CD4-positive, alpha-beta T cell (primary cell): Measurements from ENCODE around the gene HOXC10. TPM values are rescaled to one million over a fixed set of nuclear protein-coding genes. Genes with fewer than 3 reads are reported as not detected.

Experiments used
- ATAC-seq: fragments of 200-7000 bp; cut with Tn5 transposase; one replicate; pipeline ENCODE4 v1.10.0; 2022; ENCODE audit warnings: mild to moderate bottlenecking; ENCODE audit not compliant: poor library complexity
- CTCF ChIA-PET: fragments of 350-600 bp; sonication (Branson Sonifier 250); formaldehyde crosslinking; loops from one replicate; lab custom pipeline; 2021; ENCODE audit warnings: antibody characterized with exemption, inconsistent platforms; lab: Charles Lee
- POLR2A ChIA-PET: fragments of 350-600 bp; sonication (Branson Sonifier 250); formaldehyde crosslinking; loops from one replicate; lab custom pipeline; 2021; ENCODE audit warnings: antibody characterized with exemption, inconsistent platforms; lab: Charles Lee
- DNase-seq, 14 experiments: peaks; one replicate each; pipeline ENCODE4 v3.0.0-alpha.2; 2013 to 2020; ENCODE audit warnings: mixed read lengths in 2 of 14
- H3K27ac ChIP-seq, 2 donors: one replicate each; pipeline versions ENCODE4 v1.5.1 to v1.7.0; 2013; ENCODE audit warnings: low read length in 2 of 2, low read depth in 1 of 2, mild to moderate bottlenecking in 1 of 2
- H3K27me3 ChIP-seq, 2 experiments: 1 replicate in 1 of 2; 2 replicates in 1 of 2; pipeline versions ENCODE4 v1.6.1 to v1.7.0; 2013; ENCODE audit warnings: low read length in 2 of 2, control low read depth in 1 of 2, mild to moderate bottlenecking in 1 of 2, moderate library complexity in 1 of 2; ENCODE audit not compliant: insufficient read depth in 2 of 2, control insufficient read depth in 1 of 2
- H3K36me3 ChIP-seq: one replicate; pipeline ENCODE4 v1.6.1; 2013; ENCODE audit warnings: low read length, control low read depth; ENCODE audit not compliant: insufficient read depth
- H3K4me1 ChIP-seq: one replicate; pipeline ENCODE4 v1.6.1; 2013; ENCODE audit warnings: low read length, control low read depth; ENCODE audit not compliant: insufficient read depth
- H3K4me3 ChIP-seq: one replicate; pipeline ENCODE4 v1.5.1; 2013; ENCODE audit warnings: mild to moderate bottlenecking, low read length, moderate library complexity
- H3K9me3 ChIP-seq, 2 experiments: 1 replicate in 1 of 2; 2 replicates in 1 of 2; pipeline versions ENCODE4 v1.6.1 to v1.7.0; 2013; ENCODE audit warnings: low read length in 2 of 2, mild to moderate bottlenecking in 2 of 2, control low read depth in 1 of 2, moderate library complexity in 1 of 2; ENCODE audit not compliant: control insufficient read depth in 1 of 2, insufficient read depth in 1 of 2
- H3K27ac Mint-ChIP-seq: one replicate; pipeline ENCODE4 v1.8.0; 2020; ENCODE audit warnings: mixed read lengths
- H3K27me3 Mint-ChIP-seq: one replicate; pipeline ENCODE4 v1.8.0; 2021; ENCODE audit warnings: mixed read lengths
- H3K36me3 Mint-ChIP-seq: one replicate; pipeline ENCODE4 v1.8.0; 2021; ENCODE audit warnings: low read depth, mixed read lengths
- H3K4me1 Mint-ChIP-seq: one replicate; pipeline ENCODE4 v1.8.0; 2021; ENCODE audit warnings: low read depth, mixed read lengths
- H3K4me3 Mint-ChIP-seq: one replicate; pipeline ENCODE4 v1.8.0; 2020; ENCODE audit warnings: mild to moderate bottlenecking, mixed read lengths
- H3K9me3 Mint-ChIP-seq: one replicate; pipeline ENCODE4 v1.8.0; 2020; ENCODE audit warnings: mixed read lengths
- intact Hi-C, 2 experiments: fragments of 100-400 bp; cut with DNase I in 1 of 2; cut with micrococcal nuclease in 1 of 2; formaldehyde crosslinking; loops; one replicate each; pipeline versions ENCODE4 v1.15.1 to v1.9.0; 2023 to 2025; cut with DNase I, micrococcal nuclease
- total RNA-seq, 174 experiments: library from RNA in 2 of 174; stranded (reverse) in 2 of 174; gene quantifications; one replicate each; pipeline ENCODE4 v1.2.3 and lab custom pipeline; 2021 to 2026
- TF ChIP-seq, protein P1 (sequence below): fragments of 200-600 bp; IDR thresholded peaks from one replicate; pipeline ENCODE4 v1.8.0; 2022; ENCODE audit warnings: antibody characterized with exemption, mild to moderate bottlenecking

HOXC10 gene
- total RNA-seq, 2 experiments from 2014 or later, result not detected

DNA sequence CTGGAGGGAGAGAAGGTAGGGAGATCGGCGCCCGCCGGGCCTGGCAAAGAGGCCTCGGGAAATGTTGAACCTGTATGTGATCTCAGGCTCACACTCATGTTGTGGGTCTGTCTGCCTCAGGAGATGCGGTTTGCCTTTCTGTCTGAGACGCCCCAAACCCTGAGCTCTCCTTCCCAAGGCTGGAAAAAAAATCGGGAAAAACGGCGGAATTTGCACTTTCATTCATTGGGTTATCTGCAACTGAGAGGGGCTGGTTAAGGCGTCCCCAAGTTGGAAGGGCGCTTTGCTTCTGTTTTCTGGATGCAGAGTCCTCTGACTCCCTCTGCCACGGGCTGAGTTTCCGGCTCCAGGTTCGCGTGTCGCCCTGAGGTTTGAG is 10.0 kb downstream of the HOXC10 start:
- no peaks in the 10 kb centered on the region for H3K36me3 ChIP-seq
- H3K27me3 ChIP-seq, result peaks cover 98 to 99% of the 10 kb centered on the region in 2 experiments
- Mint-ChIP-seq H3K27ac (no peak overlapping the region), H3K4me1 (peaks cover 64% of the 10 kb centered on the region), H3K27me3 (peaks cover 100% of the 10 kb centered on the region), H3K9me3 (no peaks in the 10 kb centered on the region), H3K36me3 (no peaks in the 10 kb centered on the region), H3K4me3 (peak overlapping the region; percentile 88)
- peak overlapping the region; percentile 58 for H3K4me3 ChIP-seq
- peaks cover 0 to 79% of the 10 kb centered on the region in 2 experiments for H3K9me3 ChIP-seq
- peaks cover 56% of the 10 kb centered on the region for H3K4me1 ChIP-seq
- ChIA-PET CTCF (interaction anchor here (0.9 to 1.0 kb wide), 2 partner anchors 11 to 206 kb away, joined by 3 to 4 read pairs; no protein-coding TSS in a partner anchor), POLR2A (interaction anchor here (1.3 kb wide), 1 partner anchor 9 kb away, joined by 3 read pairs; no protein-coding TSS in a partner anchor)
- intact Hi-C loops, result loop anchor here in 1 of 2 experiments (5.0 kb wide), 1 partner anchor 33 kb away; no protein-coding TSS in a partner anchor
- H3K27ac ChIP-seq, result no peak overlapping the region
- TF ChIP-seq, protein P1, sequence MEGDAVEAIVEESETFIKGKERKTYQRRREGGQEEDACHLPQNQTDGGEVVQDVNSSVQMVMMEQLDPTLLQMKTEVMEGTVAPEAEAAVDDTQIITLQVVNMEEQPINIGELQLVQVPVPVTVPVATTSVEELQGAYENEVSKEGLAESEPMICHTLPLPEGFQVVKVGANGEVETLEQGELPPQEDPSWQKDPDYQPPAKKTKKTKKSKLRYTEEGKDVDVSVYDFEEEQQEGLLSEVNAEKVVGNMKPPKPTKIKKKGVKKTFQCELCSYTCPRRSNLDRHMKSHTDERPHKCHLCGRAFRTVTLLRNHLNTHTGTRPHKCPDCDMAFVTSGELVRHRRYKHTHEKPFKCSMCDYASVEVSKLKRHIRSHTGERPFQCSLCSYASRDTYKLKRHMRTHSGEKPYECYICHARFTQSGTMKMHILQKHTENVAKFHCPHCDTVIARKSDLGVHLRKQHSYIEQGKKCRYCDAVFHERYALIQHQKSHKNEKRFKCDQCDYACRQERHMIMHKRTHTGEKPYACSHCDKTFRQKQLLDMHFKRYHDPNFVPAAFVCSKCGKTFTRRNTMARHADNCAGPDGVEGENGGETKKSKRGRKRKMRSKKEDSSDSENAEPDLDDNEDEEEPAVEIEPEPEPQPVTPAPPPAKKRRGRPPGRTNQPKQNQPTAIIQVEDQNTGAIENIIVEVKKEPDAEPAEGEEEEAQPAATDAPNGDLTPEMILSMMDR, result no peak
- DNase-seq (peak in 3 of 14 experiments; percentile 42 to 60 (median 44)), ATAC-seq (no peak)

DNA sequence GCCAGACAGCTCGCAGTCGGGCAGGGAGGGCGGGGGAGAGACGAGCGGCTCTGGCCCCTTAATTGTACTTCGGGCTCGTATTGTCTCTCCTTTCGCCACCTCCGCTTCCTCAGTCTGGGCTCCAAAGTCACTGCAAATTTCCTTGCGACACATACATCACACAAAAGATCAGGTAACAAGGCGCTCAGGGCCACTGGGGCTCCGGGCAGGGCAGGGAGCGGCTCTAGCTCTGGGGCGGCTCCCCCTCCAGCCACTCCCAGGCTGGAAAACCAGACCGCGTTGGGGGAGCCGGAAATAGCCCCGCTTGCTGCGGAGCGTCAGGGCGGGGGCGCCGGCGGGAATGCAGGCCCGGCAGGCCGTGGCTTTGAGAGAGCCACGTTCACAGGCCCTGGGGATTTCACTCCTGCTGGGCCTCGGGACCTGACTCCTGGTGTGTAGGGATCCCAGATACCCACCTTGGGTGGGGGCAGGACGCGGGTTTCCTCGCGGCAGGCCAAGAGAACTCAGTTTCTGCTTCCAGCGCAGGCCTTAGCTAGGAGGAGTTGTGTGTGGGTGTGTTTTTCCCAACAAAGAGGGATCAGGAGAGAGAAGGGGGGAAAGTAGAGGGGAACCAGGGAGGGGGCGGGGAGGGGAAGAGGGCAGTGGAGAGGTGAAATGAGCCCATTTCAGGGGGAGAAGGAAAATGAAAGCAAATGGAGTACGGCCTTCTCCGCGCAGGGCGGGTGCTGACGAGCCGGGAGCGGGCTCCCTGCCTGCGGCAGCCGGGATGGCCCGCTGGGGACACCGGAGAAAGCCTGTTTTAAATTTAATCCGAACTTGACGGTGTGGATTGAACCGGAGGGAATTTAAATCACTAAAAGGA is 10.7 kb downstream of the HOXC10 start:
- H3K27ac Mint-ChIP-seq, result no peak overlapping the region

More for the DNA sequence above, 10.7 kb downstream of the HOXC10 start:
- TF ChIP-seq, protein P1, result no peak
- peaks cover 100% of the 10 kb centered on the region for H3K27me3 Mint-ChIP-seq
- intact Hi-C loops, result loop anchor here in 1 of 2 experiments (5.0 kb wide), 1 partner anchor 33 kb away; no protein-coding TSS in a partner anchor
- H3K9me3 Mint-ChIP-seq, result no peaks in the 10 kb centered on the region
- no peaks in the 10 kb centered on the region for H3K36me3 ChIP-seq
- peak in 3 of 14 experiments; percentile 36 to 54 (median 48) for DNase-seq
- H3K36me3 Mint-ChIP-seq, result no peaks in the 10 kb centered on the region
- CTCF ChIA-PET, result interaction anchor here (0.9 to 1.0 kb wide), 3 partner anchors 10 to 219 kb away, joined by 3 to 4 read pairs (median 3); no protein-coding TSS in a partner anchor
- H3K4me3 Mint-ChIP-seq, result peak overlapping the region; percentile 88
- no peak overlapping the region for H3K27ac ChIP-seq
- H3K27me3 ChIP-seq, result peaks cover 97 to 99% of the 10 kb centered on the region in 2 experiments
- ATAC-seq, result peak; percentile 50
- peaks cover 61% of the 10 kb centered on the region for H3K4me1 Mint-ChIP-seq
- POLR2A ChIA-PET, result interaction anchor here (1.3 kb wide), 1 partner anchor 9 kb away, joined by 3 read pairs; no protein-coding TSS in a partner anchor
- peaks cover 0 to 81% of the 10 kb centered on the region in 2 experiments for H3K9me3 ChIP-seq
- H3K4me3 ChIP-seq, result peak overlapping the region; percentile 58
- peaks cover 60% of the 10 kb centered on the region for H3K4me1 ChIP-seq
